Stimulated activated CD4-positive, alpha-beta T cell treated with anti-CD3 and anti-CD28 coated beads, Interleukin-15, amount 100 ng/mL, for 48 hours (primary cell): ENCODE results near the gene HAPSTR1.
"Not testable (repeated sequence)": the region's sequence is repeated elsewhere in the genome, so short reads cannot be mapped to it uniquely, and the experiment has no call there.

Experiments
- DNase-seq, 2 donors: peaks; one replicate each; pipeline ENCODE4 v3.0.0-alpha.2; 2020; ENCODE audit warnings: low read depth in 2 of 2

HAPSTR1 gene, protein sequence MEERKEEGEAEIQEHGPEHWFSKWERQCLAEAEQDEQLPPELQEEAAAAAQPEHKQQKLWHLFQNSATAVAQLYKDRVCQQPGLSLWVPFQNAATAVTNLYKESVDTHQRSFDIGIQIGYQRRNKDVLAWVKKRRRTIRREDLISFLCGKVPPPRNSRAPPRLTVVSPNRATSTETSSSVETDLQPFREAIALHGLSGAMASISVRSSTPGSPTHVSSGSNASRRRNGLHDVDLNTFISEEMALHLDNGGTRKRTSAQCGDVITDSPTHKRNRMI

DNA sequence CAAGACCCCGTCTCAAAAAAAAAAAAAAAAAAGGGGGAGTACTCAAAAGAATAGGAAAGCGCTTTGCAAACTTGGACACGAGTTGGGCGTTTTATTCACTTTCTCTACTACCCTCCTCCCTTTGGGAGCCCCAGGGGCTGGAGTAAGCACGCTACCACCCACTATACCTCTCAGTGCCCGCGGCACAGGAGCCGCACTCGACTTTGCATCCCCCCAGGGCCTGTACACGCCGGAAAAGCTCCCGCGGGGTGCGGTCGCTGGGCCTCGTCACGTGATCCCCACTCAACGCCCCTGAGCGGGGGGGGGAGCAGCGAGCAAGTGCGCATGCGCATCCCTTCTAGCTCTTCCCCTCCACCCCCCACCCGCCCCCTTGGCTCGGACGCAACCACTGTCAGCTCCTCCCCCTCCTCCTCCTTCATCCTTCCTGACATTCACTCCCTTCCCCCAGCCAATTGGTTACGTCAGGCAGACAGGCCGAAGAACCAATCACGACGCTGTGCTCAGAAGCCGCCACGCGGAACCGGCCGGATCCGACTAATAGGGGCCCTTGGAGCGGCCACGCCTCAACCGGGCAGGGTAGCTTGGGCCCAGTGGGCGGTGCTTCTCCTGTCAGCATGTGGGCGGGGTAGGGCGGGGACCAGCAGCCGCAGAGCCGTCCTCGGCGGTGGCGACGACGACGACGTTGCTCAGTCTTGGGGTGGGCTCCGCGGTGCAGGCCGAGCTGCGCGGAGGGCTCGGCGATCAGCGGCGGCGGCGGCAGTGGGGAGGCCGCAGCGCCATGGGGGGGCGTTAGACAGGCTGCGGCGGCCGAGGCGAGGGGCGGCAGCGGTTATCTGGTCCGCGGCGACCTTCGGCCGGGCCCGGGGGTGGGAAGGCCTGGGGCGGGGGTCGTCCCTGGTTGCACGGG is at the start of gene HAPSTR1:
Gene HAPSTR1 (plus strand): TSS at position 685 of the 907 bp plus-strand sequence. CDS start 401 bp downstream, outside the sequence.
- DNase-seq = peak; percentile 99 to 100

DNA sequence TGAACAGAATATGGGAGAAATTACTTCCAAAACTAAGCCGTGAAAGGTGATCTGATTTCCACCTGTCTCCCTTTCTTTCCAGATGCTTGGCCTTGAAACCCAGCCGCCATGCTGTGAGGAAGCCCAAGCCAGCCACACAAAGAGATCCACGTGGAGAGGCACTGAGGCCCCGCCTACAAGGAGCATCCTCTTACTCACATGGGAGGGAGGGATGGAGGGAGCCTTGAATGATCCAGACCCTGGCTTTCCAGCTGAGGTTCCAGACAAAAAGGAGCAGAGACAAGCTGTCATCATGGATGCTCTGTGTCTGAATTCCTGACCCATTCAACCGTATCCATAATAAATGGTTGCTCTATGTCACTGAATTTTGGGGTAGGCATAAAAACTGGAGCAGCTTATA is 48.9 kb upstream of the HAPSTR1 start:
- no peak for DNase-seq

DNA sequence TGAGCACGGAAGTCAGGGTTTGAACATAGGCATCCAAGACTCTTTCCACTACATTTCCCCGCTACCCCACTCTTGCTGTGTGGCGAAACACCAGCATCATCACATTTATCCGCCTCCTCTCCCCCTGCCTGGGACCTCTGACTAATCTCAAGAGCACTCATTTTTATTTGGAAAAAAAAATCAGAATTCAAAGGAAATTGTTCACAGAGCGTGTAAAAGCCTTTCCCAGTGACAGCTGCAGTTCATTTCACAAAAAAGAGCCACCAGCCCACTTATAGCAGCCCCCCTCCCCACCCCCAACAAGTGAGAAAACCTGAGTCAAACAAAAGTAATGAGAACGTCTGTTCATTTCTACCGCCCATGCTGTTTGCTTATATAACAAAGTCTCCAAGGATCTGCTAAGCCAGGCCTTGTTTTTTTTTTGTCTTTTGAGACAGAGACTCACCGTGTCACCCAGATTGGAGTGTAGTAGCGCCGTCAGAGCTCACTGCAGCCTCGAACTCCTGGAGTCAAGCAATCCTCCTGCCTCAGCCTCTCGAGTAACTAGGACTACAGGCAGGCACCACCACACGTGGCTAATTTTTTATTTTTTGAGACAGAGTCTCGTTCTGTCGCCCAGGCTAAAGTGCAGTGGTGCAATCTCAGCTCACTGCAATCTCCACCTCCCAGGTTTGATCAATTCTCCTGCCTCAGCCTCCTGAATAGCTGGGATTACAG is 48.3 kb upstream of the HAPSTR1 start:
- no peak for DNase-seq

DNA sequence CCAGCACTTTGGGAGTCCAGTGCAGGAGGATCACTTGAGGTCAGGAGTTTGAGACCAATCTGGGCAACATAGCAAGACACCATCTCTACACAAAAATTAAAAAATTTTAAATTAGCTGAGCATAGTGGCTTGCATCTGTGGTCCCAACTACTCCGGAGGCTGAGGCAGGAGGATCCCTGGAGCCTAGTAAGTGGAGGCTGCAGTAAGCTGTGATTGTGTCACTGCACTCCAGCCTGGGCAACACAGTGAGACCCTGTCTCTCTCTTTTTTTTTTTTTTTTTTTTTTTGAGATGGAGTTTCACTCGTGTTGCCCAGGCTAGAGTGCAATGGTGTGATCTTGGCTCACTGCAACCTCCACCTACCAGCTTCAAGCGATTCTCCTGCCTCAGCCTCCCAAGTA is 45.9 kb upstream of the HAPSTR1 start:
- DNase-seq = not testable (repeated sequence)

DNA sequence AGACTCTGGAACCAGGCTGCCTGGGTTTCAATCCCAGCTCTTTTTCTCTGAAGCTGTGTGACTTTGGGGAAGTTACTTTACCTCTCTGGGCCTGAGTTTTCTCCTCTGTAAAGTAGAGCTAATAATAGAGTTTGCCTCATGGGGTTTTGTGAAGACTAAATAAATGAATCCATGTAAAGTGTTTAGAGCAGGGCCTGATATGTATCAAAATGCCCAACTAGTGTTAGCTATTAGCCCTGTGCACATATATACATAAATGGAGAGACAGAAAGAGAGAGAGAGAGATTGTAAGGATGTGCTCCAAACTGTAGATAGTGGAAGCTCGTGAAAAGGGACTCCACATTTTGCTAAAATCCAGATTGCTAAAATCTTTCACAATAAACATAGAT is 44.8 kb upstream of the HAPSTR1 start:
- DNase-seq = no peak

DNA sequence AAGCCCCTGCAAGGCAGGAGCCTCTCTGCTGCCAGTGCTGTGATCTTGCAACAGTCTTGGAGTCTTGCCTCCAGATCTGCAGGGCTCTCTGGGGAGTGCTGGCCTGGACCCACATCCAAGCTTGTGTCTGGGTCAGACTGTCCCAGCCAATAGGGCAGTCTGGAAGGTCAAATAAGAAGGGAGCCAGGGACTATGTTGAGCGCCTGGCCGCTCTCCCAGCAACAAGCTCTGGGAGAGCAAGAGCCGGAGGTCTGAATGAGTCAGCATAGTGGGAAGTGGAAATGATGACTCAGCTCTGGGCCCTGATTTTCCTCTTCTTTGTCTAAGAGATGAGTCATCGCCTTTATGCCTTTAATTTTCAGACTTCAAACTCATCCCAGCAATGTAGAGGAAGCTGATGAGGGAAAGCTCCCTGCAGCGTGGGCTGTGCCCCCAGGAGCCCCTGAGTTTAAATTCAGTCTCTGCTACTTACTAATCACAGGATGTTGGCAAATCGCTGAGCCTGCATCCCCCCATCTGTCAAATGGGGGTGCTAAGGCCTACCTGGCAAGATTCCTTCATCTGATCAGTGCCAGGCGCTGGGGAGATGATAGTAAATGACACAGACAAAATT is 43.6 kb upstream of the HAPSTR1 start:
- DNase-seq = peak; percentile 43 to 55

DNA sequence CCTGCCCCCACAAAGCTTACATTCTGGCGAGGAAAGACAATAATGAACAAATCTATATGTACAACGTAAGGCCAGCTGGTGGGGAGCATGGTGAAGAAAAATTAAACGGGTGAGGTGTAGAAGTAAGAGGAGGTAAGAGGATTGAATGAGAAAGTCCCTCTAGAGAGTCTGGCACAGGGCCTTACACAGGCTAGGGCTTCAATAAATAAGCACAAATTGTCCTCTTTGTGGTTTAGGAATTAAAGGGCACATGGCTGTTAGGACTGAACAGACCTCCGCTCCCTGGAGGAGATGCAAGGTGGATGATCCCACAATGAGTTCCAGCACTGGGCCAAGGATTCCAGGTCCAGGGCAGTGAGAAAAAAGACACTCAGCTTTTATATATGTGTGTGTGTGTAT is 43.1 kb upstream of the HAPSTR1 start:
- no peak for DNase-seq

DNA sequence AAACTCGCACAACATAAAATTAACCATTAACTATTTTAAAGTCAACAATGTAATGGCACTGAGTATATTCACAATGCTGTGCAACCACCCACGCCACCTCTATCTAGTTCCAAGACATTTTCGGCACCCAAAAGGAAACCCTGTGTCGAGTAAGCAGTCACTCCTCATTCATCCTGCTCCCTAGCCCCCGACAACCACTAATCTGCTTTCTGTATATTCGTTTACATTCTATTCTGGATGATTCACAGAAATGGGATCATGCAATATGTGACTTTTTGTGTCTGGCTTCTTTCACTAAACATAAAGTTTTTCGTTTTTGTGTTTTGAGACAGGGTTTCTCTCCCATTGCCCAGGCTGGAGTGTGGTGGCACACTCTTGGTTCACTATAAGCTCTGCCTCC is 42.2 kb upstream of the HAPSTR1 start:
- DNase-seq = no peak

DNA sequence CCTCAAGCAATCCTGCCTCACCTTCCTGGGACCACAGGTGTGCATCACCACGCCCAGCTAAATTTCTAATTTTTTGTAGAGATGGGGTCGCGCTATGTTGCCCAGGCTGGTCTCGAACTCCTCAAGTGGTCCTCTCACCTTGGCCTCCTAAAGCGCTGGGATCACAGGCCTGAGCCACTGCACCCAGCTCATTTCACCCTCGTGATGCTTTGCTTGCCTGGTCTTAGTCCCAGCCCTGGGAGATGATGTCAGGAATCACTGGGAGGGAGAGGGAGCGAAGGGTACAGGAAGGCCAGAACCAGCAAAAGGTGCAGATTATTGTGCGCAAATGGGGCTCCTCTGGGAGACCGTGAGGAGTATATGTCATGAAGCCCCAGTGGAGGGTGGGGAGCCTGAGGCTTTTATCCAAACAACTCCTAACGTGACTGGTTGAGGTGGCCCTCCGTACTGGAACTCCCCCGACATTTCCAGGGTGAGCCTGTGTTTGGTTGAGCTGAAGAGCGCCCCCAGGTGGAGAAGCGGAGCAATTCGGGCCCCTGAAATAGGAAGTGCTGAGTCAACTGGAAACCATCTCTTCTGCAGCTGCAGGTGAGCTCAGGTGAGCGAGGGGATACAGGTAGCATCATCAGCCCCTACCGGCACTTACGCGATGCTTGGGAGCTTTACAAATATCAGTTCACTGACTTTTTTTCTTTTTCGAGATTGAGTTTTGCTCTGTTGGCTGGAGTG is 41.2 kb upstream of the HAPSTR1 start:
- DNase-seq = no peak

DNA sequence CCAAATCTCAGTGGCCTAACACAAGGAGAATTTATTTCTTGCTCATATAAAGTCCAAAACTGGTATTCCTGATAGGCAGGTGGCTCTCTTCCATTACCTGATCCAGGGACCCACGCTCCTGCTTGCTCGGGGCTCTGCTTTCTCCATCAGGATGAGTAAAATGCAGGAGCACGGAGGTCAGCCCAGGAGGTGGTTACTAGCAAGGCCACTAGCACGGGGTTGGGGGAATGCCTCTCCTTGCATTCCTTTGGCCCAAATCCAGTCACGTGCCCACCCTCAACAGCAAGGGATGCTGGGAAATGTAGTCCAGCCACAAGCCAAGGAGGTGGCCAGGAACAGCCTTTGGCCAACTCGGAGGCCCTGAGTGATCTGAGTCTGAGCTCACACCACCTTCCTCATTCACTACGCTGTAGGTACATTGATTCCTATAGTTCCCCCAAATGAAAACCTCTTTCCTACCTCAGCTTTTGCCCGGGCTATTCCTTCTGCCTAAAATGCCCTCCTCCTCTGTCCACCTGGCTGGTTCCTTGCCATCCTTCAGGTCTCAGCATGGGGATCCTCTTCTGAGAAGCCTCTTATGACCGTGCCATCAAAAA is 38.3 kb upstream of the HAPSTR1 start:
- no peak for DNase-seq

DNA sequence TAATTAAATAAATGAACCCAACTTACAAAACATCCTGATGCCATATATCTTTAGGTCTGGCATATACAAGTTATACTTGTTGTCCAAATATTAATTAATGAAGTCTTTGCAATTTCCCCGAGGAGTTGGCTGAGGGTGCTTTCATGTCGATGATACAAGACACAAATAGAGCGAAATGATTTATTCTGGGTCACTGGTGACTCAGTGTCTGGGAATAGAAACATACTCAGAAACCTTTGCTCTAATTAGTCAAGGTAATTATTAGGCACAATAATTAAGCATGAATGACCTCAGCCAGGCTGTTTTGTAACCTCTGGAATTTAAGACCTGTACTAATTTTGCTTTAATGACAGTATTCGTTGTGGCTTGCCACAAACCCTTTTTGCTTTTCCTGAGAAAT is 37.0 kb upstream of the HAPSTR1 start:
- no peak for DNase-seq

DNA sequence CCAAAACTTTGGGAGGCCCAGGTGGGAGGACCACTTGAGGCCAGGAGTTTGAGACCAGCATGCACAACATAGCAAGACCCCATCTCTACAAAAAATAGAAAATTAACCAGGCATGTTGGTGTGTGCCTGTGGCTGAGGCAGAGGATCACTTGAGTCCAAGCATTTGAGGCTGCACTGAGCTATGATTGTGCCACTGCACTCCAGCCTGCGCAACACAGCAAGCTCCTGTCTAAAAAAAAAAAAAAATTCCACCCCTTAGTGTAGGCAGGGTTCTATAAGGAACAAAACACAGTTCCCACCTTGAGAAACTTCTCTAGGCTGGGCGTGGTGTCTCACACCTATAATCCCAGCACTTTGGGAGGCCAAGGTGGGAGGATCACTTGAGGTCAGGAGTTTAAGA is 36.3 kb upstream of the HAPSTR1 start:
- DNase-seq = no peak

DNA sequence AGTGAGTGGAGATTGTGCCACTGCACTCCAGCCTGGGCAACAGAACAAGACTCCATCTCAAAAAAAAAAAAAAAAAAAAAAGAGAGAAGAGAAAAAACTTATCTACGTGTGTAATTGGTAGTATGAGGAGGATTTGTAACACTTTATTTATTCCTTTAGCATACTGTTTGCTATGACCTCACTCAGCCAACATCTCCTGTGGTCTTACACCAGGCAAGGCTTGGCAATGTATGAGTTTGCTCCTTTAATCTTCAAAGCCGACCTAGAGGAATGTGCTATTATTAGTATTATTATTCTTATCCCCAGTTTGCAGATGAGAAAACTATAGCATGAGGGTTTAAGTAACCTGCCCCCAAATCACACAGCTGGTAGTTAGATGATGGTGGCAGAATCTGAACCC is 35.8 kb upstream of the HAPSTR1 start:
- DNase-seq = no peak

DNA sequence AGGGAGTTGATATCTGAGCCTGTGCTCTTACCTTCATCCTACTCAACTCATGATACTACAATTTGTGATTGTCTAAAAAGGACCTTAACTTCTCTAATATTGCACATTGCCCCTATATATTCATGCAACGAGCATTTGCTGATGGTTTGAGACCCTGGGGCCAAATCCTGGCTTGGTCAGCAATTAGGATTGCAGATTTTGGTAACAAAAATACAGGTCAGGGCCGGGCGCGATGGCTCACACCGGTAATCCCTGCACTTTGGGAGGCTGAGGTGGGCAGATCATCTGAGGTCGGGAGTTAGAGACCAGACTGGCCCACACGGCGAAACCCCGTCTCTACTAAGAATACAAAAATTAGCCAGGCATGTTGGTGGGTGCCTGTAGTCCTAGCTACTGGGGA is 35.4 kb upstream of the HAPSTR1 start:
- DNase-seq = no peak

DNA sequence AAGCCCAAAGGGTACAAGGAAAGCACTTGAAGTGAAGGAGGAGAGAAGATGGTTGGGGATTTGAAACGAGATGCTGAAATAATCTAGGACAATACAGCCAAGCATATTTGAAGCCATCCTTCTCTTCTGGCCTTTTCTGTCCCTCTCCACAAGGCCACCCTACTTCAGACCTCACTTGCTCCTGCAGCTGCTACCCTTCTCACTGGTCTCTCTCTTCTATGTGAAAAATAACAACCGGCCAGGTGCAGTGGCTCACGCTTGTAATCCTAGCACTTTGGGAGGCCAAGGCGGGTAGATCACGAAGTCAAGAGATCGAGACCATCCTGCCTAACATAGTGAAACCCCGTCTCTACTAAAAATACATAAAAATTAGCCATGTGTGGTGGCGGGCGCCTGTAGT is 33.2 kb upstream of the HAPSTR1 start:
- no peak for DNase-seq

DNA sequence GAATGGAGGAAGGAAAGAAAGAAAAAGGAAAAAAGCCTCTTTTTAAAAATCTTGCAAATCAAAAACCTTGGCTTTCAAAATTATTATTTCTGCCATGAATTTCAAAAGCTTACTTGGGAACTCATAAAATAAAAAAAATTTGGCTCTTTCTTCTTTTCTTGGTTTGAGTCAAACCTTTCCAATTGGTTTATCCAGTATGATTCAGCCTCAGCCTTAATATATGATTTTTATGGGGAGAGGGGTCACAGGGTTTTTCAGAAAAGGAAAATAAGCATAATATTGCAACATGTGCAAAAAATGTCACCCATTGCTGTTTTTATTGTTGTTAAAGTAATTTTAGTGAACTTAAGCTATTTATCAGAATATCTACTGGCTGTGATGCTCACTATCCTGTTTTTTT is 31.2 kb upstream of the HAPSTR1 start:
- DNase-seq = no peak

DNA sequence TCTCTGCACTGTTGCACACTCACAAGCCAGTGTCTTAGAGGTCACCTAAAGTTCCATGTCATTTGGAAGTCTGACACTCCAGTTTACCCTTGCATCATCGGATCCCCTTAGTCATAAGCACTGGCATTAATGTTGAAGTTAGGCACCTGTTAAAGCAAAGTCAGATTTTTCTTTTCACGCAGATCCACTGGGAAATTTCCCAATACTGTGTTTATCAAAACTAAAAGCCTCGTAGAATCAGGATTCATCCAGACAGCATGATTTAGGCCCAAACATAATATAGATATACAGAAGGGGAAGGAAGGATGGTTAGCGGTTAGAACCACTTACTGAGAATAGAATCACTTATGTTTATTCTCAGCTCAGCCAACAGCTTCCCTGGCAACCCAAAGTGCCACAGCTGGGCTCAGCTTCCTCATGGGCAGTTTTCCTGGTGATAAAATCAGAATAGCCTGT is 30.1 kb upstream of the HAPSTR1 start:
- no peak for DNase-seq

DNA sequence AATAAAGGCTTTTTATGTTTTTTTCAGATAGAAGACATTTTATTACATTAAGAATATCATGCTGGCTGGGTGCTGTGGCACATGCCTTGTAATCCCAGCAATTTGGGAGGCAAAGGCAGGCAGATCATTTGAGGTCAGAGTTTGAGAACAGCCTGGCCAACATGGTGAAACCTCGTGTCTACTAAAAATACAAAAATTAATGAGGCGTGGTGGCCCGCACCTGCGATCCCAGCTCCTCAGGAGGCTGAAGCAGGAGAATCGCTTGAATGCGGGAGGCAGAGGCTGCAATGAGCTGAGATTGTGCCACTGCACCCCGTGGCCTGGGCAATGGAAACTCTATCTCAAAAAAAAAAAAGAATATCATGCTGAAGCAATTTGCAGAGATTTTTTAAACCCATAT is 29.1 kb upstream of the HAPSTR1 start:
- DNase-seq = no peak

DNA sequence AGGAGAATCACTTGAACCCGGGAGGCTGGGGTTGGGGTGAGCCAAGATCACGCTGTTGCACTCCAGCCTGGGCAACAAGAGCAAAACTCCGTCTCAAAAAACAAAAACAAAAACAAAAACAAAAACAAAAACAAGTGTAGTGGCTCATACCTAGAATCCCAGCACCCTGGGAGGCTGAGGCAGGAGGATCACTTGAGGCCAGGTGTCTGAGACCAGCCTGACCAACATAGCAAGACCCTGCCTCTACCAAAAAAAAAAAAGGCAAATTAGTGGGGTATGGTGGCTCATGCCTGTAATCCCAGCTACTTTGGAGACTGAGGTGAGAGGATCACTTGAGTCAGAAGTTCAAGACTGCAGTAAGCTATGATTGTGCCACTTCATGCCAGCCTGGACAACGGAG is 26.4 kb upstream of the HAPSTR1 start:
- DNase-seq = no peak

DNA sequence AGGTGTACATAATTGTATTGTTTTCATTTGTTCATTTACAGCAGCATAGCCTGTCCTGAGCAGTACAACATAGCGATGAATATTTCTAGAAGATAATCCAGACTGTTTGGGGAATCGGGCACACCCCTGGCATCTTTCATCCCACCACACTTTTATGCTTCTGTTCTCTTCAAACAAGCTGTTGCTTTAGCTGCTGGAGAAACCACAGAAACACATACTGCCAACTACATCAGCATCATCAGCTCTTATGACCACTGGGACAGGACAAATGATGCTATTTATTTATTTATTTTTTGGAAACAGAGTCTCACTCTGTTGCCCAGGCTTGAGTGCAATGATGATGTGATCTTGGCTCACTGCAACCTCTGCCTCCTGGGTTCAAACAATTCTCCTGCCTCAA is 22.6 kb upstream of the HAPSTR1 start:
- no peak for DNase-seq

DNA sequence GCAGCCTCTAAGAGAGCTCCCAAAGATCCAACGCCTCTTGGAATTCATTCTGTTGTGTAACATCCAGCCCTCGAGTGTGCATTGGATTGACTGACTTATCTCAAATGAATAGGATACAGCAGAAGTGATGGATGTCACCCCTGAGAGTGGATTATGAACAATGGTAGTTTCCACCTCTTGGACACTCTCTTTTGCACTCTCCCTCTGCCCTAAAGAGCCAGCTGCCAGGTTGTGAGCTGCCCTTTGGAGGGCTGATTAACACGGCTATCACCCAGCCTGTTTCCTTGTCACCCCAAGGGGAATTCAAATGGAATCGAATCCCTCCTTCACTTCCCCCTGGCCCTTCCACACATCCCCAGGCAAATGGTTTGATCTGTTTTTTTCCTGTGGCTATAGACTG is 21.2 kb upstream of the HAPSTR1 start:
- no peak for DNase-seq
